Mucosa of descending colon (tissue), 3 donors: ENCODE measurements around the gene BIRC7. TPM values are rescaled to one million over a fixed set of nuclear protein-coding genes. Genes with fewer than 3 reads are reported as not detected.

Experiments used
- ATAC-seq: fragments of 200-7000 bp; cut with Tn5 transposase; one replicate; pipeline ENCODE4 v1.9.1; 2020; ENCODE audit warnings: mild to moderate bottlenecking, moderate library complexity
- DNase-seq, 3 donors: peaks; one replicate each; pipeline ENCODE4 v3.0.0-alpha.2; 2020
- H3K36me3 ChIP-seq: fragments of 200-600 bp; one replicate; pipeline ENCODE4 v1.8.0; 2021; ENCODE audit warnings: low read depth, mild to moderate bottlenecking
- H3K4me1 ChIP-seq: fragments of 200-600 bp; one replicate; pipeline ENCODE4 v1.8.0; 2021; ENCODE audit warnings: low read depth, mild to moderate bottlenecking
- H3K4me3 ChIP-seq: fragments of 200-600 bp; one replicate; pipeline ENCODE4 v1.8.0; 2021; ENCODE audit warnings: mild to moderate bottlenecking
- H3K9me3 ChIP-seq: fragments of 200-600 bp; one replicate; pipeline ENCODE4 v1.8.0; 2021; ENCODE audit warnings: mild to moderate bottlenecking
- intact Hi-C, 2 donors: fragments of 100-400 bp; cut with DNase I in 1 of 2; cut with micrococcal nuclease in 1 of 2; formaldehyde crosslinking; loops; one replicate each; pipeline versions ENCODE4 v1.11.0 to v1.11.1; 2022; cut with DNase I, micrococcal nuclease
- total RNA-seq, 3 donors: library from RNA; stranded (reverse); fragmentation: NEBNext Ultra II Directional in 2 of 3; extraction: Animal tissue kit (Norgen Biotek cat#: 25700) in 2 of 3; gene quantifications; one replicate each; pipeline versions ENCODE4 v1.2.1 to v1.2.4, GENCODE V29; 2021 to 2023
- TF ChIP-seq, protein P1 (sequence below): fragments of 200-600 bp; IDR thresholded peaks from one replicate; pipeline ENCODE4 v1.8.0; 2022; ENCODE audit warnings: antibody characterized with exemption, mild to moderate bottlenecking
- donor health status: DM: no; HTN: no; CAD: no; lungs with moderate emphysema.
- donor health status: DM: no; HTN: no; CAD: no.
- donor health status: DM: no; HTN: yes; CAD: no.

The BIRC7 gene
- total RNA-seq, 3 donors from 2014 or later = 0.22 TPM; not detected in 2

DNA sequence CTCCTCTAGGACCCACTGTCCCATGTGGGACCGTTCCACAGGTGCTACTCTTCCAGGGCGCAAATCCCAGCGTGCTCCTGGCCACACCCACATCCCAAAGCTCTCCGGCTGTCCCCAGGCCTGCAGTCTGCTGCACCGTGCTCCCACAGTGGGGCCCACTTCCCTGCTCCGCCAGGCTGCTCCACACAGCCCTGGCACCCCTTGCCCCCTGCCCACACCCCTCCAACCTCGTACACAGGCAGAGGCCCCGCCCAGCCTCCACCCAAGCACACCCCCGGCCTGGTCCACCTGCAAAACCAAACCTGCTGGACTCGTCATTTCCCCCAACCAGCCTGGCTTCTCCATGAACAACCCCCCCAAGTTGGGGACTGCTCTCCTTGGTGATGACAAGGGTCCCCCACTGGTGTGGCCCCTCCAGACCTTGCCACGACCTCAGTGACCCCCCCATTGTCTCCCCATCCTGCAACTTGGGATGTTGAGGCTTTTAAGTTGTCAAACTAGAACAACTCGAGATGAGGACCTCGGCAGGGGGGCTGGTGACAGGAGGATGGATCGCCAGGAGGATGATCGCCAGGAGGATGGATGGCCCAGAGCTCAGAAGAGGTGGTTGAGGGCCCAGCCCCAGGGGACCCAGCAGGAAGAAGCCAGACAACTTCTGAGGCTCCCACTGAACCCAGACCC, 46.9 kb upstream of the BIRC7 start:
- Histone ChIP-seq H3K36me3 (no peaks in the 10 kb centered on the region), H3K9me3 (no peaks in the 10 kb centered on the region), H3K4me3 (no peak overlapping the region), H3K4me1 (no peaks in the 10 kb centered on the region)
- intact Hi-C loops = no loop called here
- TF ChIP-seq, protein P1, sequence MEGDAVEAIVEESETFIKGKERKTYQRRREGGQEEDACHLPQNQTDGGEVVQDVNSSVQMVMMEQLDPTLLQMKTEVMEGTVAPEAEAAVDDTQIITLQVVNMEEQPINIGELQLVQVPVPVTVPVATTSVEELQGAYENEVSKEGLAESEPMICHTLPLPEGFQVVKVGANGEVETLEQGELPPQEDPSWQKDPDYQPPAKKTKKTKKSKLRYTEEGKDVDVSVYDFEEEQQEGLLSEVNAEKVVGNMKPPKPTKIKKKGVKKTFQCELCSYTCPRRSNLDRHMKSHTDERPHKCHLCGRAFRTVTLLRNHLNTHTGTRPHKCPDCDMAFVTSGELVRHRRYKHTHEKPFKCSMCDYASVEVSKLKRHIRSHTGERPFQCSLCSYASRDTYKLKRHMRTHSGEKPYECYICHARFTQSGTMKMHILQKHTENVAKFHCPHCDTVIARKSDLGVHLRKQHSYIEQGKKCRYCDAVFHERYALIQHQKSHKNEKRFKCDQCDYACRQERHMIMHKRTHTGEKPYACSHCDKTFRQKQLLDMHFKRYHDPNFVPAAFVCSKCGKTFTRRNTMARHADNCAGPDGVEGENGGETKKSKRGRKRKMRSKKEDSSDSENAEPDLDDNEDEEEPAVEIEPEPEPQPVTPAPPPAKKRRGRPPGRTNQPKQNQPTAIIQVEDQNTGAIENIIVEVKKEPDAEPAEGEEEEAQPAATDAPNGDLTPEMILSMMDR = no peak
- DNase-seq (peak in 1 of 3 donors; percentile 21), ATAC-seq (no peak)

- DNase-seq (peak in 1 of 3 donors; percentile 19), ATAC-seq (no peak)
- H3K9me3 ChIP-seq = no peaks in the 10 kb centered on the region
- intact Hi-C loops = no loop called here
- H3K36me3 ChIP-seq = no peaks in the 10 kb centered on the region
- no peaks in the 10 kb centered on the region for H3K4me1 ChIP-seq
- TF ChIP-seq, protein P1 = no peak
- H3K4me3 ChIP-seq = no peak overlapping the region
These were observed 46.4 kb upstream of the BIRC7 start for GRCh38 chr20:63189322-63189642.

- DNase-seq (peak in 1 of 3 donors; percentile 30), ATAC-seq (no peak)
- H3K4me1 ChIP-seq = no peaks in the 10 kb centered on the region
- no peaks in the 10 kb centered on the region for H3K36me3 ChIP-seq
- H3K9me3 ChIP-seq = no peaks in the 10 kb centered on the region
- TF ChIP-seq, protein P1 = no peak
- no peak overlapping the region for H3K4me3 ChIP-seq
- intact Hi-C loops = no loop called here
These were observed 45.7 kb upstream of the BIRC7 start for GRCh38 chr20:63189846-63190559.

- no peak overlapping the region for H3K4me3 ChIP-seq
- no peaks in the 10 kb centered on the region for H3K36me3 ChIP-seq
- ATAC-seq (no peak), DNase-seq (peak in 1 of 3 donors; percentile 32)
- H3K9me3 ChIP-seq = no peaks in the 10 kb centered on the region
- intact Hi-C loops = no loop called here
- TF ChIP-seq, protein P1 = no peak
- H3K4me1 ChIP-seq = no peaks in the 10 kb centered on the region
These were observed 44.9 kb upstream of the BIRC7 start for GRCh38 chr20:63190828-63191227.

GRCh38 chr20:63191400-63191799, 44.3 kb upstream of the BIRC7 start:
- no peak overlapping the region for H3K4me3 ChIP-seq
- TF ChIP-seq, protein P1 = no peak
- H3K36me3 ChIP-seq = no peaks in the 10 kb centered on the region
- DNase-seq = peak; percentile 92 to 97 (median 95)
- intact Hi-C loops = no loop called here
- H3K4me1 ChIP-seq = no peaks in the 10 kb centered on the region
- no peaks in the 10 kb centered on the region for H3K9me3 ChIP-seq
- peak; percentile 95 for ATAC-seq
